Measurements from ENCODE around the gene FBXL7.

FBXL7 gene

DNA sequence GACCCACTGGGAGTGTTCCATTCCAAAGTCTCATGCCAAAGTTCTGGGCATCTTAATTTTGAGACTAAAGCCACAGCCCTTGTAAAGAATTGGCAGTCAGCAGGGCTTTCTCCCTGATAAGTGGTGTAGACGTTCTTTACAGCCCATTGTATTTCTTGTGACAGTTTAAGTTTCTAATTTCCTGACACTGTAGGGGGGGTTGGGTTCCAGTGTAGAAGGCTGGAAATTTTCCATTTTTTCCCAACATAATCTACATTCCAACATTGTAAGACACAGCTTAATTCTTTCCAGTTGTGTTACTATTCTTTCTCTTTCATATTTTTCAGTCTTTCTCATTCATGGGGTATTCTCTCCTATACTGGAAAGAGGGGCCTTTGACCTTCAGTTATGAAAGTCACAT, 121.1 kb downstream of the FBXL7 start:
- no peak for DNase-seq (ENCODE audit: extremely low spot score)
- CTCF ChIA-PET, result interaction anchor here (0.7 kb wide), 1 partner anchor 55 kb away, joined by 3 read pairs; no protein-coding TSS in a partner anchor
- TF ChIP-seq CTCF (IDR thresholded peaks at IDR 0.05; ENCODE audit: control extremely low read depth, extremely low read depth, low read depth, missing control alignments), result no peak
- POLR2A ChIA-PET, result no interaction called here

GRCh38 chr5:15623794-15624193, 123.8 kb downstream of the FBXL7 start:
- no peak for TF ChIP-seq CTCF (IDR thresholded peaks at IDR 0.05; ENCODE audit: control extremely low read depth, extremely low read depth, low read depth, missing control alignments)
- DNase-seq (ENCODE audit: extremely low spot score), result no peak
- ChIA-PET POLR2A (no interaction called here), CTCF (no interaction called here)

- TF ChIP-seq CTCF (IDR thresholded peaks at IDR 0.05; ENCODE audit: control extremely low read depth, extremely low read depth, low read depth, missing control alignments), result no peak
- DNase-seq (ENCODE audit: extremely low spot score), result no peak
- CTCF ChIA-PET, result interaction anchor here (1.3 kb wide), 1 partner anchor 12 kb away, joined by 4 read pairs; no protein-coding TSS in a partner anchor
- POLR2A ChIA-PET, result no interaction called here
Observed at GRCh38 chr5:15627109-15627508, 127.1 kb downstream of the FBXL7 start.

DNA sequence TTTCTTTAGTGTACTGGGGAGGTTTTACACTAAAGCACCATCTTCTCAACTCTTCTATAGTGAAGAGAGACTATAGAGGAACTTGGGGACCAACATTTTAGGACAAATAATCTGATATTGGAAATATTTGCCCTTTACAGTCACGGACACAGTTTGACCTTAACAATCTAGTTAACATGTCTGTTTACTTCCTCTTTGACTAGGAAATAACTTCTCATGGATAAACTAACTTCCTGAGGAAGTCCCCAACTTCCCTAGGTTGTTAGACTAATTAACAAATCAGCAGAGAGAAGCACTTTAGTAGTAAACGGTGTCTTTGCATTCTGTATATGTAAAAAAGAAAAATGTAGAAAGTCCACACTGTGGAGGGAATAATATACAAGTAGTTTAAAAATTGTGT, 127.7 kb downstream of the FBXL7 start:
- CTCF ChIA-PET, result no interaction called here
- TF ChIP-seq CTCF (IDR thresholded peaks at IDR 0.05; ENCODE audit: control extremely low read depth, extremely low read depth, low read depth, missing control alignments), result no peak
- POLR2A ChIA-PET, result no interaction called here
- no peak for DNase-seq (ENCODE audit: extremely low spot score)

DNA sequence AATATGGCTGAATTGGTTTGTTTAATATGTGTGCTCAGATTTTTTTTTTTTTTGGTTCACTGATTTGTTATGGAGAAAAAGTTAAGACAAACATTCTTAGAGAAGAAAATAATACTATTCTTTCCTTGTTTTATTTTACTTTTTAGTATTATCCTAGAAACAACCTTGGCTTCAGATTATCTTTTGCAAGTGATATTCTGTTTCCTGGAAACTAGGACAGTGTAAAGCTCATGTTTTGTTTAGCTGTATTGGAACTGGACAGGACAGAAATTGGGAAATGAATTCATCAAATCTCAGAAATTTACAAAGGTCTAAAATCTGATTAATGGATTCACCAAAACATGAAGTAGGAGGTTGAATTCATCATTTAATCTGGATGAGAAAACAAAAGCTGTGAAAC, 130.5 kb downstream of the FBXL7 start:
- CTCF ChIA-PET, result interaction anchor here (1.2 kb wide), 1 partner anchor 8 kb away, joined by 6 read pairs; no protein-coding TSS in a partner anchor
- DNase-seq (ENCODE audit: extremely low spot score), result no peak
- TF ChIP-seq CTCF (IDR thresholded peaks at IDR 0.05; ENCODE audit: control extremely low read depth, extremely low read depth, low read depth, missing control alignments), result no peak
- POLR2A ChIA-PET, result no interaction called here

DNA sequence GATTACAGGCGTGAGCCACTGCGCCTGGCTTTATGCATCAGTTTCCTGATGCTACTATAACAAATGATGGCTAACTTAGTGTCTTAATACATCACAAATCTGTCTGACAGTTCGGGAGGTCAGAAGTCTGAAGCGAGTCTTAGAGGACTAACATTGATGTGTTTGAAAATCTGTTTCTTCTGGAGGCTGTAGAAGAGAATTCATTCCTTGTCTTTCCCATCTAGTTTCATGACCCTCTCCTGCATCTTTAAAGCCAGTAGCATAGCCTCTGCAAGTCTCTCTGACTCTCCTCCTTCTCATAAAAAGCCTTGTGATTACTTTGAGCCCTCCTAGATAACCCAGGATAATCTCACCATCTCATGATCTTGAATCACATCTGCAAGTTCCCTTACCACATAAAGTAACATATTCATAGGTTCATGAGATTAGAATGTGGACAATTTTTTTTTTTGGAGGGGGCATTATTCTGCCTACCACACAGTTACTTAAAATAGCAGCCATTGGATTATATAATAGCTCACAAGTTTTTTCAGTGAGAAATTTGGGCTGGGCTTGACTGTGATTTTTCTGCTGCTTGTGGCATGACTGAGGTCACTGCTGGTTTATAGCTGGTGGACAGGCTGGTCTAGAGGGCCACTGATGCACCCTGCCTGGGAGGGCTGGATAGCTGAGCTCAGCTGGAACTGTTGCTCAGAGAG, 134.8 kb downstream of the FBXL7 start:
- no peak for DNase-seq (ENCODE audit: extremely low spot score)
- ChIA-PET CTCF (interaction anchor here (1.3 kb wide), 1 partner anchor 25 kb away, joined by 3 read pairs; no protein-coding TSS in a partner anchor), POLR2A (no interaction called here)
- no peak for TF ChIP-seq CTCF (IDR thresholded peaks at IDR 0.05; ENCODE audit: control extremely low read depth, extremely low read depth, low read depth, missing control alignments)
